Suprapubic skin (tissue), 4 donors: ENCODE results near the gene EYS. TPM values are rescaled to one million over a fixed set of nuclear protein-coding genes. Genes with fewer than 3 reads are reported as not detected.
"Not testable (repeated sequence)": the region's sequence is repeated elsewhere in the genome, so short reads cannot be mapped to it uniquely, and the experiment has no call there.

Experiments used
- DNase-seq, 2 donors: peaks; one replicate each; pipeline ENCODE4 v3.0.0-alpha.2; 2019; ENCODE audit warnings: low spot score in 2 of 2
- H3K27ac ChIP-seq: fragments of 200-600 bp; sonication (generic); one replicate; pipeline ENCODE4 v1.5.1; 2019
- H3K27me3 ChIP-seq: fragments of 200-600 bp; sonication (generic); one replicate; pipeline ENCODE4 v1.5.1; 2019
- H3K36me3 ChIP-seq: fragments of 200-600 bp; sonication (generic); one replicate; pipeline ENCODE4 v1.5.1; 2019
- H3K4me1 ChIP-seq: fragments of 200-600 bp; sonication (generic); one replicate; pipeline ENCODE4 v1.5.1; 2019
- H3K4me3 ChIP-seq: fragments of 200-600 bp; sonication (generic); one replicate; pipeline ENCODE4 v1.5.1; 2019; ENCODE audit warnings: mild to moderate bottlenecking
- H3K9me3 ChIP-seq: fragments of 200-600 bp; sonication (generic); one replicate; pipeline ENCODE4 v1.5.1; 2019
- CTCF ChIP-seq, 2 donors: fragments of 200-600 bp in 1 of 2; fragments of 450-650 bp in 1 of 2; sonication (generic) in 1 of 2; IDR thresholded peaks; one replicate each; pipeline ENCODE4 v1.5.1; 2016 to 2019; ENCODE audit warnings: antibody characterized with exemption in 2 of 2, mild to moderate bottlenecking in 1 of 2, moderate library complexity in 1 of 2
- EP300 ChIP-seq: sonication (generic); formaldehyde crosslinking; IDR thresholded peaks from one replicate; pipeline ENCODE4 v1.6.1; 2017; ENCODE audit warnings: antibody characterized with exemption
- POLR2A ChIP-seq, 2 donors: fragments of 450-650 bp; IDR thresholded peaks; one replicate each; pipeline ENCODE4 v1.6.1; 2017; ENCODE audit warnings: antibody characterized with exemption in 2 of 2, mild to moderate bottlenecking in 2 of 2, moderate library complexity in 2 of 2
- POLR2AphosphoS5 ChIP-seq, 3 donors: sonication (generic); formaldehyde crosslinking; IDR thresholded peaks; one replicate each; pipeline ENCODE4 v1.6.1; 2017; ENCODE audit warnings: antibody characterized with exemption in 3 of 3
- WGBS: methylation state at CpG from one replicate; pipeline ENCODE4 v1.1.5; 2018; 5-methylcytosine and 5-hydroxymethylcytosine counted together
- total RNA-seq, 4 donors: library from RNA; depleted of rRNA; stranded (reverse); fragments of >200 nt; gene quantifications; one replicate each; pipeline ENCODE4 v1.1.0, GENCODE V29; 2016

The EYS gene
- total RNA-seq, 4 donors from 2014 or later: not detected

DNA sequence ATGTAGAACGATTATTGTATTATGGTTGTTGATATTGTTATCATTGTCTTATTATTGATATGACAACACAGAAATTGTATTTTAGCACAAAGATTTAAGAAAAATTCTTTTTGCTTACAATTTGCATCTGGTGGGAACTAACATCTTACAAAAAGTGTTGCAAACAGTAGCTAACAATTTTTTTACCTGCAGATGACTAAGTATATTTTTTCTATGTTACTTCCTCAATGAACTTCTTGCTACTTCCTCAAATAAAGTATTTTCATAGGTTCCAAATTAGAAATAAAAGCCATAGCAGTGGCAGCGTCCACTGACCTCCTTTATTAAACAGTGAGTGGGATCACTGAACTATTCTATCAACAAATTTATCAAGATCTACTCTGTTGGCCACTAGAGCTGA, 1224.4 kb downstream of the EYS start:
- Histone ChIP-seq H3K36me3 (no peaks in the 10 kb centered on the region), H3K4me3 (no peak overlapping the region), H3K27me3 (no peaks in the 10 kb centered on the region), H3K27ac (no peak overlapping the region), H3K4me1 (no peaks in the 10 kb centered on the region), H3K9me3 (no peaks in the 10 kb centered on the region)
- DNase-seq: no peak
- 81% methylated on average over 2 of the region's 2 CpGs for WGBS
- TF ChIP-seq EP300: no peak
- TF ChIP-seq CTCF (IDR thresholded peaks at IDR 0.05): no peak
- TF ChIP-seq POLR2A (IDR thresholded peaks at IDR 0.05): no peak
- TF ChIP-seq POLR2AphosphoS5 (IDR thresholded peaks at IDR 0.05): no peak

- H3K4me3 ChIP-seq: no peak overlapping the region
- no peak overlapping the region for H3K27ac ChIP-seq
- 98% methylated on average over 1 of the region's 1 CpG for WGBS
- TF ChIP-seq POLR2AphosphoS5 (IDR thresholded peaks at IDR 0.05): no peak
- TF ChIP-seq EP300: no peak
- TF ChIP-seq CTCF (IDR thresholded peaks at IDR 0.05): no peak
- no peak for TF ChIP-seq POLR2A (IDR thresholded peaks at IDR 0.05)
- no peaks in the 10 kb centered on the region for H3K4me1 ChIP-seq
- no peaks in the 10 kb centered on the region for H3K27me3 ChIP-seq
- H3K9me3 ChIP-seq: no peaks in the 10 kb centered on the region
- no peak for DNase-seq
- no peaks in the 10 kb centered on the region for H3K36me3 ChIP-seq
Observed at GRCh38 chr6:64479134-64479533, 1227.9 kb downstream of the EYS start.

DNA sequence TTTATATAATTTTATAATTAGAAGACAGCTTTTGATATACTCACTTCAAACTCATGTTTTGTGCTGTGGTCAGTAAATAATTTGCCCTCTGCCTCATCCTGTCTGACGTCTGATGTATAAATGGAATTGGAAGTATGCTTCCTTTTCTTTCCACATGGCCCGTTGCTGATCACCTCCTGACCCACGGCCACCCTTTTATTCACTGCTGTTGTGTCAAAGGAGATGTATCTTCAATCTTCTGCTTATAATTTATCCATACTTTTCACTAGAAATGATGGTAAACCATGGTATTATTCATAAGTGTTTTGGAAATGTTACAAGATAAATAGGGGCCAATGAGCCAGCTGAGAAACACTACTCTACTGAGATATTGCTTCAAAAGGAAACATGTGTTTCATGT, 1229.6 kb downstream of the EYS start:
- no peaks in the 10 kb centered on the region for H3K36me3 ChIP-seq
- no peak overlapping the region for H3K4me3 ChIP-seq
- DNase-seq: no peak
- WGBS: 42% methylated on average over 3 of the region's 3 CpGs
- H3K9me3 ChIP-seq: no peaks in the 10 kb centered on the region
- H3K27ac ChIP-seq: no peak overlapping the region
- no peaks in the 10 kb centered on the region for H3K27me3 ChIP-seq
- TF ChIP-seq POLR2AphosphoS5 (IDR thresholded peaks at IDR 0.05) (no peak), EP300 (no peak), POLR2A (IDR thresholded peaks at IDR 0.05) (no peak), CTCF (IDR thresholded peaks at IDR 0.05) (no peak)
- H3K4me1 ChIP-seq: no peaks in the 10 kb centered on the region

GRCh38 chr6:64476935-64477334, 1230.1 kb downstream of the EYS start:
- 13% methylated on average over 2 of the region's 2 CpGs for WGBS
- TF ChIP-seq POLR2AphosphoS5 (IDR thresholded peaks at IDR 0.05) (no peak), EP300 (no peak), POLR2A (IDR thresholded peaks at IDR 0.05) (no peak), CTCF (IDR thresholded peaks at IDR 0.05) (no peak)
- no peaks in the 10 kb centered on the region for H3K27me3 ChIP-seq

DNA sequence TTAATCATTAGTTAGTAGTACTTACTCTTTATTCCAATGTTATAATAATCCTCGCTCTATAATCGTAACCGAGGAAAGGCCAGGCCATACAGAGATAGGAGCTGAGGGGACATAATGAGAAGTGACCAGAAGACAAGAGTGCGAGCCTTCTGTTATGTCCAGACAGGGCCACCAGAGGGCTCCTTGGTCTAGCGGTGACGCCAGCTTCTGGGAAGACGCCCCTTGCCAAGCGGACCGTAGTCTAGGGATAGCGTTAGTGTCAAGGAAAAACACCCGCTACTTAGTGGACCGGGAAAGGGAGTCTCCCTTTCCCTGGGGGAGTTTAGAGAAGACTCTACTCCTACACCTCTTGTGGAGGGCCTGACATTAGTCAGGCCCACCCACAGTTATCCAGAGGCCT, 1237.6 kb downstream of the EYS start:
- not testable (repeated sequence) for H3K27me3 ChIP-seq, DNase-seq, H3K36me3 ChIP-seq, H3K4me1 ChIP-seq, H3K27ac ChIP-seq, H3K4me3 ChIP-seq, H3K9me3 ChIP-seq
- WGBS: 73% methylated on average over 12 of the region's 12 CpGs

More at GRCh38 chr6:64476935-64477334, 1230.1 kb downstream of the EYS start:
- no peak for DNase-seq
- Histone ChIP-seq H3K4me3 (no peak overlapping the region), H3K9me3 (no peaks in the 10 kb centered on the region), H3K27ac (no peak overlapping the region), H3K36me3 (no peaks in the 10 kb centered on the region), H3K4me1 (no peaks in the 10 kb centered on the region)

- H3K4me1 ChIP-seq: no peaks in the 10 kb centered on the region
- no peak for TF ChIP-seq EP300
- TF ChIP-seq POLR2AphosphoS5 (IDR thresholded peaks at IDR 0.05): no peak
- TF ChIP-seq POLR2A (IDR thresholded peaks at IDR 0.05): no peak
- TF ChIP-seq CTCF (IDR thresholded peaks at IDR 0.05): no peak
- no peak overlapping the region for H3K27ac ChIP-seq
- WGBS: 100% methylated on average over 1 of the region's 1 CpG
- no peaks in the 10 kb centered on the region for H3K27me3 ChIP-seq
- no peak overlapping the region for H3K4me3 ChIP-seq
- DNase-seq: no peak
- peaks cover 5% of the 10 kb centered on the region for H3K9me3 ChIP-seq
- no peaks in the 10 kb centered on the region for H3K36me3 ChIP-seq
Observed at GRCh38 chr6:64467656-64468055, 1239.4 kb downstream of the EYS start.
